Hepatic stellate cell (primary cell): Measurements from ENCODE around the gene B3GALT6.

Source experiments
- DNase-seq: peaks from one replicate; pipeline ENCODE4 v3.0.0; 2011; ENCODE audit warnings: low spot score

B3GALT6 gene

DNA sequence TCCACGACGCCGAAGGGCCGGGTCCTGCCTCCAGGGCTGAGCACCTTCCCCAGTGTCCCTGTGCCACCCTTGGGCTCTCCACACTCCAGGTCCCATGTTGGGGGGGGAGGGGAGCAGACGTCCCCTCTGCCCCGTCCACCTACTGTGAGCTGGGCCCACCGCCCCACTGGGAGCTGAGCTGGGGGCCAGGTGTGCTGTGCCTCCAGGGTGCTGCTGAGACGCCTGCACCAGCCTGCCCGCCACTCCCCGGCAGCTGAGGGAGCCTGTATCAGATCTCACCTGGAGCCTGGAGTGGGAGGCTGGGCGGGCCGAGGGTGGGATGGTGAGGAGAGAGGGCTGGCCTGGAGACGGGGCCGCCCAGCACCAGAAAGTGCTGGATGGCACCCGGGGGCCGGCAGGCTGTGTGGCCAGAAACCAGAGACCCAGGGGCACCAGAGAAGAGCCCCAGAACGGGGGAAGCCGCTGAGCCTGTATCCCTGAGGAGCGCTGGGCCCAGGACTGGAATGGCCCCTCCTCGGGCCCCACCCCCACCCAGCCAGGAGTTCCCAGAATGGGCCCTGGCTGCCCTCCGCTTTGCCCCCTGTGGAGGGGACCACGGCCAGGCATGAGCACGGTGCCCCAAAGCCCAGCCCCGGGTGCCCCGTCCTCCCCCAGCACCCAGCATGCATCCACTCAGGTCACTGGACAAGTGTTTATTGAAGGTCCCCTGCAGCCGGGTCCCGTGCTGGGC is 29.0 kb upstream of the B3GALT6 start:
- no peak for DNase-seq

DNA sequence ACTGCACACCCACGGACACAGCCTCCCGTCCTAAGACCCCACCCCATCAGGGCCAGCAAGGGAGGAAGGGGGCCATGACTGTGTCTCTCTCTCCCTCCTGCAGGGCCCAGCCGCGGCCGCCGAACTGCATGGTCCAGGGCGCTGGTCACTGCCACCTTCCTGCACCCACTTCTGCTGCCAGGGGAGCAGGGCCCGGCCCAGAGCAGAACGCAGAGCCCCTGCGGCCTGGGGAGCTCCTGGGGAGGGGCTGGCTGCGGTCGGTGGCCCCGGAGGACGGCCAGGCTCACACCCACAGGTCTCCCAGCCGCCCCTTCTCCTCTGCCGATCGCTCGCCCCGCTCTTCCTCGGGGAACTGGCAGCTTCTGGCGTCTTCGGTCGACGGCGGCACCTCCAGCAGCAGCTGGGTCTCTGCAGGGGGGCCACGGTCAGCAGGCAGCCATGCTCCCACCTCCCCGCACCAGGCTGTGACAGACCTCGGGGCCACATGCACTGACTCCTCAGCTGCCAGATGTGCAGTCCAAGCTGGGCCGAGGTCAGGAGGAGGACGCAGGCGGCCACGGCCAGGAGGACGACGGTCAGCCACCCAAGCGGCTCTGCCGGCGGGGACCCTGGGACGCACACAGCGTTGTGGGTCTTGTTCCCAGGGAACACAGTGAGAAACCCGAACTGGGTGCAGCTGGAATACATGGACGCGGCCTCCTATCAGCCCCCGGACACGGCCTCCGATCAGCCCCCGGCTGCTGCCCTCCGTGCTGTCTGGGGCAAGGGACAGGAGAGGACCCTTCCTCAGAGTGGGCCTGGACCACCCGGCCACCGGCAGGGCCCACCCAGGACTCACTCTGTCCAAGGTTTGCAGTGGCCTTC is 28.2 kb upstream of the B3GALT6 start:
- DNase-seq: no peak

DNA sequence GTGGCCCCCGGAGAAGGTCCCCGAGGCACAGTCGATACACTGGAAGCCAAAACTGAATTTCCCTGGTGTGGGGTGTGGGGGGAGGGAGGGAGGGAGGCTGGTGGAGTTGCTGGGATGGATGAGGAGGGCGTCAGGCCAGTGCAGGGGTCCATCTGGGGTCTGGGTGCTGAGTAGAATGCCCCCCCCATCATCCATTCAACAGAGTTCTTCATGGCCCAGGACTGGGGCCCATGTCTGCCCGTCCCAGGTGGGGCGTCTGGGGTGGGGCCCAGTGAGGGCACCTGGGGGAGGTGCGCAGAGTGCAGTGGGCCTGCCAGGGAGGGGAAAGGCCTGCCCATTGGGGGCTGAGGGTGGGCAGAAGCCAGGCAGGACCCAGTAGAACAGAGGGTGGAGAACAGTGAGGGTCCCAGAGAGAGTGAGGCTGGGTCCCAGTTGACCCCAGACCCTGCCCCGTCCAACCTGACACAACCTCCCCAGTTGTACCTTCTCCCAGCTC is 27.6 kb upstream of the B3GALT6 start:
- DNase-seq: no peak

DNA sequence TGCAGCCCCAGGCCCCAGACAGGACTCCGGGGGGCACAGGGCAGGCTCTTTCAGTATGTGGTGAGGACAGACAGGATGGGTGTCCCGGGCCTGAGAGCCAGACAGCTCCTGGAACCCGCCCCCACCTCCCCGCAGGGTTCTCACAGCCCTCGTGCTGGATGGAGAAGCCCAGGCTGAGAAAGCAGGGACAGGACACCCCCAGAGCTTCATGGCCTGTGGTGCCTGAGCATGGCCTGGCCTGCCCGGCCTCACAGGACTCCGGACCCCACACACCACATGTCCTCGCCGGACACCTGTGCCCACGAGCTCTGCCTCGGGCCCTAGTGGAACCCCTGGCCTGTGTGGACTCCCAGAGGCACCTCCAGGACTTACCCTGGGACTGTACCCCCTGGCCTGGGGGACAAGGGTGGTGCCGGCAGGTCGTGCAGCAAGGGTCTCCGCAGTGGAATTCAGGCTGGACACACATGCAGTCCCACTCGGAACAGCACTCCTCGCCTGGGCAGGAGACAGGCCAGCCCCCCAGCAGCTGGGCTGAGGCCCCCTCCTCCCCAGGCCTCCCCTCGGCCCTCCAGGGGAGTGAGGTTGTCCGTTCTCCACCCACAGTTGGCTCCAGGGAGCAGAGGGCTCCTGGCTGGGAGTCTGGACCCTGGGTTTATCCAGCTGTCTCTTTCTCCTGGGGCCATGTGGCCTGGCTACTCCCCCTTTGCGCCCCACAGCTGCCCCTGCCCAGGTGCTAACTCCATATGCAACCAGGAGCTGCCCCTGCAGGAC is 26.9 kb upstream of the B3GALT6 start:
- DNase-seq: no peak

DNA sequence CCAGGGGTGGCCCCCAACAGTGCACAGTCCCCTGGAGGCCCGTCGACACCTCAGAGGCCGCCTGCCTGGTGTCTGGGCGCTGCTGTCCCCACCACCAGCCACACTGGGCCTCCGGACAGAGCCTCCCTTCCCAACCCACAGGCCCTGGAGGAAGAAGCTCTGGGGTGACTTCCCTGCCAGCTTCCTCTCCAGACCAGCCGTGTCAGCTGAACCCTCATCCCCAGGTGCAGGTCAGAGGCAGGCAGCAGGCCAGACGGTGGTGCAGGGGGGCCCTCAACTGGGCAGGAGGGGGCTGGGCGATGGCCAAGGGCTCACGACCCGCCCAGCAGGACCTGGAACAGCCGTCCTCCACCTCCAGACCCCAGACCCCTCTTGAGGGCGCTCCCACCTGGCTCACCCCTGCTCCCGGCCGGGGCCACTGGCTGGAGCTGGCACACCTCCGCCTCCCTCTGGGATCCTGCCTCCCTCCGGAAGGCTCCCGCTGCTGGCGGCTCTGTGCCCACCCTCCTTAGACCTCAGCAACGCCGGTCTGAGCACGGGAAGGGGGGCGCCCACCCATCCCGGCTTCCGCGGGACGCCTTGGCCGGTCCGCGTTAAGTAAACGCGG is 26.2 kb upstream of the B3GALT6 start:
- DNase-seq: no peak

DNA sequence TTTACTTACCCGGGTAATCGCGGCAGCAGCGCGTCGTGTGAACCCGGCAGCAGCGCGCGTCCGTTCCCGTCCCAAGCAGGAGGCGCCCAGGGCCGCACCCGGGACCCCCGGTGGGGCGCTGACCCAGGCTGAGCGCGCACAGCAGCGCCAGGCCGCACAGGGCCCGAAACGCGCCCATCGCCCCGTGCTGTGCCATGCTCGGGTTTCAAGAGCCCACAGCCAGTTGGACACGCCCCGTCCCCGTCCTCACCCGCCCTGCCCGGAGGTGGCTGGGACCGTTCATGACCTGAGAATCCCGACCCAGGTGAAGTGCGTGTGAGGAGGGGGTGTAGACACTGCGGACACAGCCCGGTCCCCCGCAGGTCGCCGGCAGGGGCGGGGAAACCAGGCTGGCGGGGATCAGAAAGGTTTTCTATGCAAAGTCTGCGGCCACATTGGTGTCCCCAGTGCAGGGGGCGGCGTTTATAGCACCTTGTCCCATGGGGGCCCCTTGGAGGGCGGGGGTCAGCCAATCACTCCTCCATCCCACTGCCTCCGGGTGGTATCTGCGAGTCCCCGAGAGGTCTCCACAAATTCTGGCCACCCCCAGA is 25.6 kb upstream of the B3GALT6 start, which contains the start of gene TNFRSF18:
Gene TNFRSF18 (minus strand): TSS at position 217 of the 590 bp plus-strand sequence. CDS start 21 bp downstream, at position 196.
- DNase-seq: no peak

DNA sequence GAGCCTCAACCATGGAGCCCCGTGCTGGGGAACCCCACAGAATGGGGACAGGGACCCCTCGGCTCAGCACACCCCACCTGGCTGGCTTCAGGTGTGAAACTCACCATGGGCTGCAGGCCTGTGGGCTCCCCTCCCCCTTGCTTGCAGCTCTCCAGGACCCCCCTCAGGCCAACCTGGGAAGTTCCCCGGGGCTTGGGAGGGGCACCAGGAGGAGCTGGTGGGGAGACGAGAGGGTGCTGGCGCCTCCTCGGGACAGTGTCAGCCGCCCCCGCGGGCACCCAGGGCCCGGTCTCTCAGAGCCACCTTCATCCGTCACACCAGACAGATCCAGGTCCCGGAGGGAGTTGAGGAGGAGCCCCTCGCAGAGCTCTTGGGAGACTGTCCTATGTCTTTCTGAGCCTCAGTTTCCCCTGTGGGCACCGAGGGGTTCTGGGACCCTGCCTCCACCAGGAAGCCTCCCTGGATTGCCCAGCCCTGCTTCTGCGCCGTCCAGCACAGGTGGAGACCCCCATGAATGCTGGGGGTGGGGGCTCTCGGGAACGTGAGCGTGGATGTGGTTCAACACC is 25.0 kb upstream of the B3GALT6 start:
- no peak for DNase-seq

DNA sequence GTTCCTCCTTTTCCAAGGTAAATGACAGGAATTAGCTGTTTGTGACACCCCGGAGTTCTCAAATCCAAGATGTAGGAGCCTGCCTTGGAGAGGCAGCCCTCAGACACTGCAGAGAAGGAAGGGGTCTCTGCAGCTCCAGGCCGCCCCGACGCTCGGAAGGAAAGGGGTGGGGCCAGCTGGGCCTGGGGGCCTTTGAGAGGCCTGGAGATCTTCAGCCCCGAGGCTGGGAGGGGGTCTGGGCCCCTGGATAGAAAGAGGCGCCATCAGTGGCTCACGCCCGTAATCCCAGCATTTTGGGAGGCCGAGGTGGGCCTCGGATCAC is 24.5 kb upstream of the B3GALT6 start:
- no peak for DNase-seq

DNA sequence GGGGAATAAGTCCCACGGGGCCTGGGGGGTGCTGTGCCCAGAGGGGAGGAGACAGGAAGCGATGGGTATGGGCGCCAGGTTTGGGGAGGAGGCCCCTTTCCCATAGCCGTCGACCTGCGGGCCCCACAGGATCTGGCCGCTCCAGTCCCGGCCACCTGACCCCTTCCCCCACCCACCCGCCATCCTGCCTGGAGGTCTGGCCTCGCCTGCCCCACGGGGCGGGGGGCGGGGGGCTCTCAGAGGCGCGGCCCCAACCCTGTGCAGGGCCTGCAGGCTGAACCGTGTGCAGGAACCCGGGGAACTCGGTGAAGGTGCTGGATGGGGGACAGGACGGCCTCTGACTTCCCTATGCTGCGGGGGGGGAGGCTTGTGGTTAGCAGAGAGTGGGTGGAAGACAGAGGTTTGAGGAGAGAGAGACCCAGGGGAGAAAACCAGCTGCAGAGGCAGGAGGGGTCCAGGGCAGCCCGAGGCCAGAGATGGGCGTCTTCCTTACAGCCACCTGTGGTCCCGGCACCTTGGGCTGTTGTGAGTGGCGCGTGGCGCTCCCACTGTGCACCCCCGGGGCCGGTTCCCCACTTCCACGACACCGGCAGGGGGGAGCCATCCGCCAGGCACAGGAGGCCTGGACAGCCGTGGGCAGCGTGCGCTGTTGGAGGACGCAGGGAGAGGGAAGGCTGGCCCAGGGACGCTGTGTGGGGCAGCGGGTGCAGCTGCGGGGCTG is 23.2 kb upstream of the B3GALT6 start:
- DNase-seq: no peak

DNA sequence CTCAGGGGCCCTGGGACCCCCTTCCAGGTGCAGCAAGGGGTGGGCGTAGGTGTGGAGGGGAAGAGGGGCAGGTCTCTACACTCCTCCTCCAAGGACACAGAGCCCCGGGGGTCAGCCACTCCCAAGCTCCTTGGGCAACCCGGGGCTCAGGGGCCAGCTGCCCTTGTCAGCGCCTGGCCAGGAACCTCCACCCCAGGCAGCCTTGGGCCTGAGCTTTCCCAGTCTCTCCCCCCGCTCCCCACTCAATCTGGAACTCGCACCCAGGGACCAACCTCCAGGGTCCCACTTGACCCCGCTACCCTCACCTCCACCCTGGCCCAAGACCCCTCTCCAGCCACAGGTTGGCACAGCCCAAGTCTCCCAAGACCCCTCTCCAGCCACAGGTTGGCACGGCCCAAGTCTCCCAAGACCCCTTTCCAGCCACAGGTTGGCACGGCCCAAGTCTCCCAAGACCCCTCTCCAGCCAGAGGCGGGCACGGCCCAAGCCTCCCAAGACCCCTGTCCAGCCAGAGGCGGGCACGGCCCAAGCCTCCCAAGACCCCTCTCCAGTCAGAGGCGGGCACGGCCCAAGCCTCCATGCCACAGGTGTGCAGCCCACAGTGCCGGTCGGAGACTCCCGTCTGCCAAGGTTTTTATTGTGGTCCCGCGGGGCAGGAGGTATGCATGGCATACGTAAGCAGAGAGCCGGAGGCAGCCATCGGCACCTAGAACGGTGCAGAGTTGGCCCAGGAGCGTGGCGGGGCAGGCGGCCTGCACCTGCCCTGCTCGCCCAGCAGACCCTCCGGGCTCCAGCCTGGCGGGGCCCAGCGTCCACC is 21.1 kb upstream of the B3GALT6 start:
- no peak for DNase-seq

DNA sequence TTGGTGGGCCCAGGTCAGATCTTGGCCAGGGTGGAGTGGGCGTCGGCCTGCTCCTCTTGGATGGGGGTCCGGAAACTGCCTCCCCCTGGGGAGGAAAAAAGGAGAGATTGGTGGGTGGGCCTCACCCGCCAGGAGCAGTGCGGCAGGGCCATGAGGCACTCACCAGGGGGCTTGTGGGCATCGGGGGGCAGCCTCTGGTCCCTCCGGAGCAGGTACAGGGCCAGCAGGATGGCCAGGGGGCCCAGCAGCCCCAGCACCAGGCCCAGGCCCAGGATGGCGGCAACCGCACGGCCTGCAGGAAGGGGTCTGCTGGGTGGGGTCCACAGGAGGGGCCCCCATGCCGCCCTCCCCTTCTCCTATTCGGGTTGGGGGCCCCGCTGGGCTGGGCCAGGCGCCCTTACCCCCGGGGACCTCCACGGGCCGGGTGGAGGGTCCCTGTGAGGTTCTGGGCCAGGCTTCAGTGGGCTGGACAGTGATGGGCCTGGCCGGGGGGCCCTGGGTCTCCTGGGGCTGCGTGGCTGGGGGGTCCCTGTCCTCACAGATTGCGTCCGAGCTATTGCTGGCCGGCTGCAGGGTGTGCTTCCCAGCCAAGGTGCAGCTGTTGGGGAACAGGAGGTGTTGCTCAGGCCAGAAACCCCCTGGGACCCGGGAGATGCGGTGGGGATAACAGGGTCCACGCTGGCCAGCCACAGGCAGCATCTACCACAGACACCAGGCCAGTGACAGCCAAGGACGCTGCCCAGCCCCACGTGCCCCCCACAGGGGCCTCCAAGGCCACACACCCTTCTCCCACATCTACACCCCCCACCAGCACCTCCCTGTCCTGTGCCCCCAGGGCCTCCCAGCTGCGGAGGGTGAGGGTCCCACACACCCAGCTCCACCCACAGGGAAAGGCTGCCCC is 20.2 kb upstream of the B3GALT6 start:
- DNase-seq: no peak

DNA sequence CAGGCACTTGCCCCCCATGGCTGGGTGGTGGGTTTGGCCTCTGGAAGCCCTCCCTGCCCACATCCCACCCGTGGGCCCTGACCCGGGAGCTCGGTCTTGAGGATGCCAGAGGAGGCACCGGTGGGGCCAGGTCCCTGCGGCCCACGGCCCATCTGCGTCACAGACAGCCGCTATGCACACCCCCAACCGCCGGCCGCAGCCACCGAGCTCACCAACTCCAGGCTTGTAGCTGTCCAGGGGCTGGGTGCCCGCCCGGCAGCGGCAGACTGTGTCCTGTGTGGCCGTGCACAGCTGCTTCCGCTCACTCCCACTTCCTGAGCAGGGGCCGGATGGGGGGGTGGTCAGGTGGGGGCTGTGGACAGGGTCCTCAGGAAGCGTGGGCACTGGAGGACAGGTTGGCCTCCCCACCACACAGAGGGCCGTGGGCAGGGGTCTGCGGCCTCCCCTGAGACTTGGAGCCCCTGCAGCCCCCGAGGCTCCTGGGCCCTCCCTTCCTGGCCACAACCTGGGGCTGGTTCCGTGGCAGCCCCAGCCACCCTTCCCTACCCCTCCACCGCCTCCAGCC is 19.2 kb upstream of the B3GALT6 start:
- peak; percentile 54 for DNase-seq

DNA sequence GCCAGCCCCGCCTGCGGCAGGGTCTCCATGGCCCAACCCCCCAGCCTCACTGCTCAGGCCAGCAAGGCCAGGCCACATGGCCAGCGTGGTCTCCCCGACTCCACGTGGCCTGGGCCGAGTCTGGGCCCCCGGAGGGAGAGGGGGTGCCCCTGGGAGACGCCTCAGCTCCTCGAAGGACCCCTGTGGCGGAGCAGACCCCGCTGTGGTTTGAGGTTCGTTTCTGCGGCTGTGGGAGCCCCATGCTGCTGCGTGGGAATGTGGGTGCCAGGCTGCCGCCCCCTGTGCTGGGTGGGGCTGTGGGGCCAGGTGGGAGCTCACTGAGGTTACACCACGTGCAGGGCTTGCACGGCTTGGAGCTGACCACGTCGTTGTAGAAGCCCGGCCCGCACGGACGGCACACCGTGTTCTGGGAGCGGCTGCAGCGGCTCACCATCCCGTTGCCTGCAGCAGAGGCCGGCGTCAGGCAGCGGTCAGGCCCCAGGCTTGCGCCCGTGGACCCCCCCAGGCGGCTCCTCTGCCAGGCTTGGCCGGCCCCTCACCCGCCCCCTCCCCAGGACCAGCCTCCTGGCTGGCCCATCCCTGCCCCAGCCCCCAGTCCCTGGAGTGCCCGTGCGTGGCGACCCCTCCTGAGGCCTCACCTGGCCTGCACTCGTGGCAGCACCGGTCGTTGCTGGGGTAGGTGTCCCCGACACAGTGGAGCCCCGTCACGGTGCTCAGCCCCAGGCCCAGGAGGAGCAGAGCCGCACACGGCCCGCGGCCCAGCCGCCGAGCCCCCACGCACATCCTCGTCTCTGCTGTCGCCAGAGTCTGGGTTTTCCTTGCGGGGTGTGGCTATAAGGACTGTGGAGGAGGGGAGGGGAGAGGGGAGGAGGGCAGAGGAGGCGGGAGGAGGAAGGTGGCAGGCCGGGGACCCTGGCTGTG is 18.4 kb upstream of the B3GALT6 start, which contains the start of gene TNFRSF4:
Gene TNFRSF4 (minus strand): TSS at position 809 of the 921 bp plus-strand sequence. CDS start 26 bp downstream, at position 783.
- no peak for DNase-seq

DNA sequence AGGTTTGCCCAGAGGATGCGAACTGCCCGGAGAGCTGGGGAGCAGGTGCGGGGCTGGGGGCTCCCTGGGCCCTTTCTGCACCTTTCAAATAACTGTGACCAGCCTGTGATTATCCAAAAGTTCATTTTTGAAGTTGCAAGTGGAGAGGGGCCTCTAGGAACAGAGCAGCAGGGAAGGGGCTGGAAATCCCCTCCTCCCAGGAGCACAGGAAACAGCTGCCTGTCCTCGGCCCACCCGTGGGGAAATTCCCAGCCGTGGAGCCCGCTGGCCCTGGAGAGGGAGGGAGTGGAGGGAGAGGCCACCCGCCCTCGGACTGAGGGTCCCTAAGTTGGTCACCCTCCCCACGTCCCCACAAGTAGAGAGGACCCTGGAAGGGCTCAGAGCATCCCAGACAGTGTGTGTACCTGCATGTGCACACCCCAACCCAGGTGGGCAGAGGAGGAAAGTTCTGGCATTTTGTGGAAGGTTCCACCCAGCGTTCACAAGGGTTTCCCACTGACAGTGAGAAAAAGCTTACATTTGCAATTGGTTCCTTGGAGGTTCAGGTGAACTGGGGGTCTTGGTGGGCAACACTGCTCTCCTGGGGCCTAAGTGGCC is 16.9 kb upstream of the B3GALT6 start:
- no peak for DNase-seq

DNA sequence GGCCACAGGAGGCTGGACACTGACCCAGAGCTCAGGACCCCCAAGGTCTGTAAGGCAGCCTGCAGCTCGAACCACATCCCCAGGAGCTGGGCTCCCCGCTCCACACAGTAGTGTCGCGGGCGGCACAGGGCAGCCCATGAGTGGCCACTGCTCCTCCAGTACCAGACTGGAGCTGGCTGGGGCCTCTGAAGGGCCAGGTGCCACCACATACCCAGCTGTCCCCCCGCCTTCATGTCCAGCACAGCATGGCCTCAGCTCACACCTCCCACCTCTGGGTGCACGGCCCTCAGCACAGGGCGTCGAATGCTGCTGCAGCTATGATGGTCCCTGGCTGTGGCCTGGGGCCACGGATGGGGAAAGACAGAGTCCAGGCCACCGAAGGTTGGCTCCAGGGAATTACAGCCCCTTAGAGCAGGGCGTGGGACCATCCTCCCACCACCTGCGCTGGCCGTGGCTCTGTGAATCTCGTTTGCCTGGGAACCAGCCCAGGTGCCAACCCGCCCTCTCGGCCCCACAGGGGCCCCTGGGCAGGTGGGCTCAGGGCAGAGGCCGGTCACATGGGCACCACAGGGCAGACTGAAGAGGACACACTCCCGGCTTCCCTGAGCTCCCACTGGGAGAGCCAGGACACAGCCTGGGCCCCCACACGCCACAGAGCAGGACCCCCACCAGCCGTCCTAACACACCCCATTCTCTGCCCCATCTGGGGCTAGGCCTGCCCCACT is 16.0 kb upstream of the B3GALT6 start:
- DNase-seq: no peak
